Measurements from ENCODE around the gene GBX1. TPM values are rescaled to one million over a fixed set of nuclear protein-coding genes. Genes with fewer than 3 reads are reported as not detected.
A peak's percentile ranks its signal among the peaks of the same experiment; 100 is the strongest.

The GBX1 gene
- total RNA-seq, 1 donor from 2014 or later, result not detected

DNA sequence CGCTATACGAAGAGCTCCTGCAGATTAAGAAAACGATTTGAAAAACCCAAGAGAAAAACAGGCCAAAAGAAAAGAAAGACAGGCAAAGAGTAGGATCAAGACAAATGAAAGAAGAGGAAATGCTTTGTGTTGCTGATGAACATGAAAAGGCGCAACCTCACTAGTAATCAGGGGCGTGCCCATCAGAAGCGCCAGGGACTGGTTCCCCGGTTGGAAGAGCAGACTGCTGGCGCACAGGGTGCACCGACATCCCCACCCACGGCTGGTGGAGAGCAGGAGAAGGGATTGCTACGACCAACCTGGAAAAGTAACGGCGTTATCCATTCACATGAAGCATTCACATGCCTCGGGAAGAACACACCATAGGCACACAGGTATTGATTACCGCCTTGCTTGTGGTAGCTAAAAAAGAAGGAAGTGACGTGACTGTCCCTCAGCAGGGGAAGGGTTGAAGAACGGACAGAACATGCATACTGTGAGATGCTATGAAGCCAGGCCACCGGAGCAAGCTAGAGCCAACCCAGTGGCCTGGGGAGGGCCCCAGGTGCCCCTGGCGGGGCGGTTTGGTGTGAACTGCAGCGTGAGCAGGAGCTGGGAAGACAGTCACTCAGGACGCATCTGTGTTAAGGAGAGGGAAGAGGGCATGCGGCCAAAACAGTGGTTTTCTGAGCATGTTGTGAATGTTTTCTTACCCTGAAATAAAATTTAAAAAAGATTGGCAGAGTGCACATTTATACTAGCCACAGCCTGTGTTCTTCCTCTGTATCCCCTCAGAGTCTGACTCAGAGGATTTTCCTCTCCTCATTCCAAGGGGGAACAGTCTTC lies 62.9 kb downstream of the GBX1 start:
- TF ChIP-seq, protein P1, sequence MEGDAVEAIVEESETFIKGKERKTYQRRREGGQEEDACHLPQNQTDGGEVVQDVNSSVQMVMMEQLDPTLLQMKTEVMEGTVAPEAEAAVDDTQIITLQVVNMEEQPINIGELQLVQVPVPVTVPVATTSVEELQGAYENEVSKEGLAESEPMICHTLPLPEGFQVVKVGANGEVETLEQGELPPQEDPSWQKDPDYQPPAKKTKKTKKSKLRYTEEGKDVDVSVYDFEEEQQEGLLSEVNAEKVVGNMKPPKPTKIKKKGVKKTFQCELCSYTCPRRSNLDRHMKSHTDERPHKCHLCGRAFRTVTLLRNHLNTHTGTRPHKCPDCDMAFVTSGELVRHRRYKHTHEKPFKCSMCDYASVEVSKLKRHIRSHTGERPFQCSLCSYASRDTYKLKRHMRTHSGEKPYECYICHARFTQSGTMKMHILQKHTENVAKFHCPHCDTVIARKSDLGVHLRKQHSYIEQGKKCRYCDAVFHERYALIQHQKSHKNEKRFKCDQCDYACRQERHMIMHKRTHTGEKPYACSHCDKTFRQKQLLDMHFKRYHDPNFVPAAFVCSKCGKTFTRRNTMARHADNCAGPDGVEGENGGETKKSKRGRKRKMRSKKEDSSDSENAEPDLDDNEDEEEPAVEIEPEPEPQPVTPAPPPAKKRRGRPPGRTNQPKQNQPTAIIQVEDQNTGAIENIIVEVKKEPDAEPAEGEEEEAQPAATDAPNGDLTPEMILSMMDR (IDR thresholded peaks at IDR 0.05), result no peak
- no peak overlapping the region for H3K4me3 ChIP-seq
- H3K4me1 ChIP-seq, result no peaks in the 10 kb centered on the region
- H3K27me3 ChIP-seq, result no peaks in the 10 kb centered on the region
- no peak for DNase-seq (ENCODE audit: low spot score in 2 of 2)
- H3K9me3 ChIP-seq, result no peaks in the 10 kb centered on the region
- H3K27ac ChIP-seq, result no peak overlapping the region
- H3K36me3 ChIP-seq, result peaks cover 0 to 13% of the 10 kb centered on the region in 2 donors
- intact Hi-C loops (cut with DNase I), result no loop called here

DNA sequence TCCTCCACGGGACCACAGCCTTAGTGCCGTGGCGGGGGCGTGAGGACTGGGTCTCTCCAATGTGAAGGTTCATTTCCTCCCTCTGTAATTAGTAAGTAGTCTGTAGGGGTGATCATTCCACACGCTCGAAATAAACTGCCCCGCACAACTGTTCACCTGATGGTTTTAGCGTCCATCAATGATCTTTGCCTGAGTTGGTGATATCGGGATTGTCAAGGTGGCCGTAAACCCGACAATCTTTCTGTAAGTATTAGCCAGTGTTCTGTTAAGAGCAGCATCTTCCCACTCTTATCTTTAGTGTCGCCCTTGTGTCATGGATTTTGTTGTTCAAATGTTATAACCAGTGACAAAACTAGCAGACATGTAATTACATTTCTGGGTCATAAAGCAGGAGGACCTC lies 63.5 kb downstream of the GBX1 start:
- TF ChIP-seq, protein P1 (IDR thresholded peaks at IDR 0.05), result no peak
- intact Hi-C loops (cut with DNase I), result no loop called here
- no peak for DNase-seq (ENCODE audit: low spot score in 2 of 2)
- no peak overlapping the region for H3K27ac ChIP-seq
- no peaks in the 10 kb centered on the region for H3K4me1 ChIP-seq
- H3K9me3 ChIP-seq, result no peaks in the 10 kb centered on the region
- no peak overlapping the region for H3K4me3 ChIP-seq
- peaks cover 0 to 13% of the 10 kb centered on the region in 2 donors for H3K36me3 ChIP-seq
- no peaks in the 10 kb centered on the region for H3K27me3 ChIP-seq

DNA sequence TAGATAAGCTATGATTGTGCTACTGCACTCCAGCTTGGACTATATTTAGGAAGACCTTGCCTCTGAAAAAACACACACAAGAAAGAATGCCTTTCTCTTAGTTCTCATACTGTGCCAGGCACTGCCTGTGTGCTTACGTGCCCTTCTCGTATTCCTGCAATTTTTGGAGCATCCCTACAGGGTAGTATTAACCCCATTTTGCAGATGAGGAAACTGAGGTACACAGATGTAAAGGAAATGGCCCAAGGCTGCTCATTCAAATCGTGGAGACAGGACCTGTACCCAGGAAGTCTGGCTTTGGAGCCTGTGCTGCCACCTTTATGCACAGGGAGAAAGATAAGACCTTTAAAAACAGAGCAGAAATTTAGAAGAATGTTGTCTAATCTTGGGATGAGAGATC lies 64.5 kb downstream of the GBX1 start:
- TF ChIP-seq, protein P1 (IDR thresholded peaks at IDR 0.05), result no peak

DNA sequence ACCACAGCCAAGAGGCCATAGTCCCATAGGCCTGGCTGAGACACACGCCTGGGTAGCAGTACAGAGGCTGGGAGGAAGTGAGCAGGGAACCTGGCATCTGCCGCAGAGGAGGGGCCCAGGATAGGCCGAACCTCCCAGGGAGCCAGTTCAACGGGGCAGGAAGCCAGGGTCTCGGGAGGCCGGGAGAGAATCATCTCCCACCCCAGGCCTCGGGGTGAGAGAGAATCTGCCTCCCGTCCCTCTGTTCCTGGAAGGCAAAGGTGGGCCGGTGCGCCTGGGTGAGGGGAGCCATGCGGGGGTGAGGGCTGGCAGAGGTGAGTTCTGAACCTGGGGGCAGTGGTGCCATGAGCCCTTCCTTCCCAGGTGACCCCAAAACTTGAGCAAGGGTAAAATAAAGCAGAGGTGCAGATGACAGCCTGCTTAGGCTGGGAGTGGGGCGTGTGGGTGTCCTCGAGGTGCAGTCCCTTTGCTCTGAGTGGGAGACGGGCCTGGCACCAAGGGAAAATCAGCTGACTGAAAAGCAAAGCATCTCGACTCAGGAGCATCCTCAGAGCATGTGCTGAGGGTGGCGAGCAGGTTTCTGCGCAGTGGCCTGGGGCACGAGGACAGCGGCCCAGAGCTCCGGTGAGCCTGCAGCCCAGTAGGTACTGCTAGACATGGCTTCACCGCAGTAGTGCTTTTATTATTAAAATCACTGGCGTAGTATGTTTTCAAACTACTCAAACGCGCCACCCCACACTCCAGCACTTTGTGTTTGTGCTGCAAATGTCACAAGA lies 65.7 kb downstream of the GBX1 start:
- TF ChIP-seq, protein P1 (IDR thresholded peaks at IDR 0.05), result no peak
- intact Hi-C loops (cut with DNase I), result no loop called here
- no peak for DNase-seq (ENCODE audit: low spot score in 2 of 2)
- no peaks in the 10 kb centered on the region for H3K4me1 ChIP-seq
- H3K36me3 ChIP-seq, result peaks cover 0 to 13% of the 10 kb centered on the region in 2 donors
- H3K27me3 ChIP-seq, result no peaks in the 10 kb centered on the region
- H3K27ac ChIP-seq, result no peak overlapping the region
- H3K4me3 ChIP-seq, result no peak overlapping the region
- H3K9me3 ChIP-seq, result no peaks in the 10 kb centered on the region

More for the DNA sequence above, 64.5 kb downstream of the GBX1 start:
- H3K4me3 ChIP-seq, result no peak overlapping the region
- peaks cover 0 to 13% of the 10 kb centered on the region in 2 donors for H3K36me3 ChIP-seq
- no peaks in the 10 kb centered on the region for H3K4me1 ChIP-seq
- no peak overlapping the region for H3K27ac ChIP-seq
- H3K9me3 ChIP-seq, result no peaks in the 10 kb centered on the region
- intact Hi-C loops (cut with DNase I), result no loop called here
- H3K27me3 ChIP-seq, result no peaks in the 10 kb centered on the region
- DNase-seq (ENCODE audit: low spot score in 2 of 2), result no peak

DNA sequence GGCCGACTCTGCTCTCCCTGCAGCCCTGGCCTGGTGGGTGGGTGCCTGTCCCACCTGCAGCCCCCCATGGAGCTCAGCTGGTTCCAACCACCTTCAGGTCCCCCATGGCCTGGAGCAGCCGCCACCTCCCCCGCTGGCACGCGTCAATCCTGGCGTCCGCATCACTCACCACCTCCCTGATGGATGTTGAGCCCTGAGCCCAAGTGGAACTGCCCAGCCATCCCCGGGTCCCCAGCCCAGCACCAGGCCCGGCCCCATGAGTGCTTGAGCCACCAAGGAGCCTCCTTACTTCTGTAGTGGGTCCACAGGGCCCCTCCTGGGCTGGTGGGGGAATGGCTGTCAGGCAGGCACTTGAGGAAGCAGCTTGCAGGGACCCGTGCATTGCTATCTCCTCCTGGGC lies 66.6 kb downstream of the GBX1 start:
- H3K27me3 ChIP-seq, result no peaks in the 10 kb centered on the region
- H3K36me3 ChIP-seq, result peaks cover 0 to 7% of the 10 kb centered on the region in 2 donors
- no peak overlapping the region for H3K4me3 ChIP-seq
- DNase-seq (ENCODE audit: low spot score in 2 of 2), result peak in 1 of 2 donors; percentile 60
- H3K4me1 ChIP-seq, result no peaks in the 10 kb centered on the region
- TF ChIP-seq, protein P1 (IDR thresholded peaks at IDR 0.05), result no peak
- no peaks in the 10 kb centered on the region for H3K9me3 ChIP-seq
- intact Hi-C loops (cut with DNase I), result no loop called here
- H3K27ac ChIP-seq, result no peak overlapping the region
